ENCODE measurements around the gene ESRRA. TPM values are rescaled to one million over a fixed set of nuclear protein-coding genes. Genes with fewer than 3 reads are reported as not detected.

ESRRA gene
- total and polyA plus RNA-seq, 2 of the 8 experiments (the other 6 are each of a cell fraction or from before 2014, with no cell fraction given), result 18.2 to 37.0 TPM

GRCh38 chr11:64344787-64345186 is 39.5 kb downstream of the ESRRA start:
- Histone ChIP-seq H3K4me3 (ENCODE audit: extremely low read depth in 1 of 4, insufficient read depth in 2 of 4, low read depth in 3 of 4, low read length in 4 of 4) (no peak overlapping the region), H2BK15ac (ENCODE audit: low read length) (no peak overlapping the region), H4K8ac (ENCODE audit: extremely low read depth, insufficient read depth, low read length) (no peak overlapping the region), H3K23me2 (ENCODE audit: low read depth, low read length) (peaks cover 11% of the 10 kb centered on the region; the same call in 1 of the 2 replicates), H2BK120ac (replicated peaks; ENCODE audit: low read depth, low read length) (no peak overlapping the region), H3K79me1 (ENCODE audit: low read depth, low read length) (no peaks in the 10 kb centered on the region), H2AK5ac (ENCODE audit: low read depth, low read length) (no peak overlapping the region), H2BK5ac (ENCODE audit: low read depth, low read length) (no peak overlapping the region), H3K79me2 (ENCODE audit: control insufficient read depth in 1 of 2, insufficient read depth in 2 of 2, low read length in 2 of 2) (no peaks in the 10 kb centered on the region), H3K4me1 (replicated peaks in 1 of 4; ENCODE audit: control insufficient read depth in 3 of 4, insufficient read depth in 4 of 4, low read length in 3 of 4) (peaks cover 0 to 29% (median 19%) of the 10 kb centered on the region in 4 experiments; a peak in 6 of 7 replicates), H3K9me3 (ENCODE audit: insufficient read depth in 2 of 2, low read depth in 1 of 2, low read length in 1 of 2) (no peaks in the 10 kb centered on the region), H3K56ac (replicated peaks; ENCODE audit: insufficient read length, low read depth, low read length) (no peak overlapping the region), H3K27ac (ENCODE audit: low read depth, low read length) (no peak overlapping the region), H2BK20ac (ENCODE audit: low read length) (no peak overlapping the region), H3K23ac (ENCODE audit: insufficient read length) (no peak overlapping the region), H3K36me3 (ENCODE audit: control insufficient read depth in 2 of 4, insufficient read depth in 4 of 4, low read length in 3 of 4) (no peaks in the 10 kb centered on the region), H3K14ac (ENCODE audit: insufficient read length) (no peak overlapping the region), H3K27me3 (replicated peaks in 1 of 4; ENCODE audit: control insufficient read depth in 3 of 4, extremely low read depth in 1 of 4, insufficient read depth in 3 of 4, low read length in 3 of 4) (peaks cover 0 to 2% (median 0%) of the 10 kb centered on the region in 4 experiments; a peak in 1 of 7 replicates), H2BK12ac (ENCODE audit: low read depth, low read length) (no peak overlapping the region), H3K9ac (replicated peaks in 1 of 4; ENCODE audit: extremely low read depth in 1 of 4, low read depth in 3 of 4, low read length in 3 of 4) (no peak overlapping the region), H4K5ac (ENCODE audit: insufficient read length, low read depth, low read length) (no peak overlapping the region), H3K4ac (replicated peaks; ENCODE audit: insufficient read length, low read depth, low read length) (no peak overlapping the region), H3K4me2 (ENCODE audit: insufficient read depth in 1 of 2, low read depth in 2 of 2, low read length in 2 of 2) (no peak overlapping the region), H3K18ac (ENCODE audit: extremely low read depth, low read length) (no peak overlapping the region), H4K91ac (replicated peaks; ENCODE audit: insufficient read length, low read length) (no peak overlapping the region), H2AFZ (ENCODE audit: low read length) (no peak overlapping the region), H4K20me1 (replicated peaks in 1 of 2; ENCODE audit: control insufficient read depth in 1 of 2, insufficient read depth in 2 of 2, low read length in 2 of 2) (peaks cover 0 to 2% of the 10 kb centered on the region in 2 experiments)
- DNase-seq (ENCODE audit: low read depth in 1 of 2, low spot score in 2 of 2), result no peak
- CTCF ChIA-PET (ENCODE audit: partially characterized antibody), result interaction anchor here (1.3 to 37.6 kb wide), 9 partner anchors 6 to 360 kb away, joined by 3 to 614 read pairs (median 6); partner anchors contain the start of genes CATSPERZ, CCDC88B, ESRRA and PRDX5
- WGBS, 2 experiments (ENCODE audit: extremely low coverage in 1 of 2, insufficient coverage in 1 of 2, insufficient read length in 1 of 2, insufficient replicate concordance in 2 of 2, low coverage in 1 of 2, low lambda C conversion rate in 2 of 2, missing lambda C conversion rate in 1 of 2), result 92% methylated on average over 23 of the region's 28 CpGs; no CpG with 5 or more reads in 1 of the 2 experiments
- no peak for FAIRE-seq
- POLR2A ChIA-PET (ENCODE audit: partially characterized antibody), result interaction anchor here (1.4 to 6.1 kb wide), 3 partner anchors 10 to 28 kb away, joined by 3 to 38 read pairs (median 5); partner anchors contain the start of genes PRDX5 and TRMT112
